Activated naive CD4-positive, alpha-beta T cell treated with anti-CD3 and anti-CD28 coated beads, Interleukin-2, amount 10 ng/mL, durations not matched to agents 7 days and 5 days (primary cell): ENCODE results near the gene TFB1M.

Source experiments
- CTCF ChIA-PET: fragments of 350-600 bp; sonication (Branson Sonifier 250); formaldehyde crosslinking; loops from one replicate; lab custom pipeline; 2021; ENCODE audit warnings: antibody characterized with exemption; lab: Charles Lee
- DNase-seq: peaks from one replicate; pipeline ENCODE4 v3.0.0-alpha.2; 2020
- H3K27ac Mint-ChIP-seq: one replicate; pipeline ENCODE4 v1.8.0; 2021; ENCODE audit warnings: mild to moderate bottlenecking, moderate library complexity, mixed read lengths
- H3K27me3 Mint-ChIP-seq: one replicate; pipeline ENCODE4 v1.8.0; 2021; ENCODE audit warnings: mild to moderate bottlenecking, mixed read lengths
- H3K36me3 Mint-ChIP-seq: one replicate; pipeline ENCODE4 v1.8.0; 2021; ENCODE audit warnings: mixed read lengths
- H3K4me1 Mint-ChIP-seq: one replicate; pipeline ENCODE4 v1.8.0; 2021; ENCODE audit warnings: mixed read lengths
- H3K4me3 Mint-ChIP-seq: one replicate; pipeline ENCODE4 v1.8.0; 2021; ENCODE audit warnings: mild to moderate bottlenecking, moderate library complexity, mixed read lengths
- H3K9me3 Mint-ChIP-seq: one replicate; pipeline ENCODE4 v1.8.0; 2021; ENCODE audit warnings: mixed read lengths

TFB1M gene

DNA sequence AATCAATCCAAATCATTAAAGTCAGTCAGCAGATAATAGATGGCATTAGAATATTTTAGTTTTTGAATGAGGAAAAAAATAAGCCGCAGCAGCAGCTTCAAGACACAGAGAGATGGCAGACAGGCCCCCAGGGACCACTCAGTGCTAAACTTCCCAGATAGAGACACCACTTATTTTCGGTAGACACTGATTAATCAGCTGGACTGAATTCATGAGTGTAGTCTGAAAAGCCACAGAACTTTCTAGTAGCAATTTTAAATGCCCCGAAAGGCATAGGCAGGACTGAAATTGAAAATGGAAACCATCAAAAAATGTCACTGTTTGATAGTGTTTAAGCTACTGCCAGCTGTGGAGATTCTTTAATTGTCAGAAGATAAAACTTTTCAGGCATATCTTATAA lies 53.6 kb downstream of the TFB1M start:
- H3K36me3 Mint-ChIP-seq: peaks cover 26% of the 10 kb centered on the region
- H3K9me3 Mint-ChIP-seq: no peaks in the 10 kb centered on the region
- no peak overlapping the region for H3K27ac Mint-ChIP-seq
- no peak for DNase-seq
- no peaks in the 10 kb centered on the region for H3K4me1 Mint-ChIP-seq
- H3K27me3 Mint-ChIP-seq: no peaks in the 10 kb centered on the region
- no peak overlapping the region for H3K4me3 Mint-ChIP-seq
- CTCF ChIA-PET: no interaction called here

DNA sequence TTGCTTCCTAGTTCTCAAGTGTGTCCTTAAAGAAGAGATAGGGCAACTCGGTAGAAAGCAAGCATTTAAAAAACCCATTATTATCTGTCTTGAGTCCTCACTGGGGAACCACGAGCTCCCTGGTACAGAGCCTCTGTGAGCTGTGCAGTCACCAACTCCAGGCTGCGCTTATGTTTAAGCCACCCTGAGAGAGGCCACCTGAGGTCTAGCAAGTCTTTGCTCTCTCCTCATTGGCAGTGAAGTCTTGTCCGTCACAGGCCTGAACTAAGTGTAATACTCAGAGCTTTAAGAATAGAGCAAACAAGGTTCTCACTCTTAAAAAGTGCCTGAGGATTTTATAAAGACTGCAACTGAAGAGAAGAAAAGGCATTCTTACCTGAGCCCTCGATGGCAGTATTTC lies 54.4 kb downstream of the TFB1M start:
- Mint-ChIP-seq H3K27me3 (no peaks in the 10 kb centered on the region), H3K9me3 (no peaks in the 10 kb centered on the region), H3K36me3 (peaks cover 30% of the 10 kb centered on the region)

DNA sequence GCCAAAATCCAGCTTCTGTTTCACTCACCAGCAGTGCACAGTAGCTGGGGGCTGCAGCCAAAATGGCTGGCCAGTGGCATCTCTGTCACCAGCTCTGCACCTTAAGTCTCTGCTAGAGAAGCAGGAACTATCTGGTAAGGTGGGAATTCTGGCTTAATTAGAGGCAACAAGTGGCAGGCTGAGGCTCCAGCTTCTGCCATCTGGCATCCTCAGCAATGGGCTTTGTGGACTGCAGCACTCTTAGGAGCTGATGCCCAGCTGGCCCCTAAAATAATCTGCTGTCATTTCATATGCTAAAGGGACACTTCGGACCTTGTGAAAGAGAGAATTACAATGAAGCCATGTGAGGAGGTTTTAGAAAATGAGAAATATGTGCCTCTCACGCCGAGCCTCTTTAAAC lies 55.1 kb downstream of the TFB1M start:
- CTCF ChIA-PET: interaction anchor here (1.1 kb wide), 1 partner anchor 9 kb away, joined by 4 read pairs; no protein-coding TSS in a partner anchor
- no peaks in the 10 kb centered on the region for H3K9me3 Mint-ChIP-seq
- peaks cover 31% of the 10 kb centered on the region for H3K36me3 Mint-ChIP-seq
- no peak for DNase-seq
- H3K4me1 Mint-ChIP-seq: no peaks in the 10 kb centered on the region
- no peak overlapping the region for H3K27ac Mint-ChIP-seq
- H3K4me3 Mint-ChIP-seq: no peak overlapping the region
- H3K27me3 Mint-ChIP-seq: no peaks in the 10 kb centered on the region

More for the DNA sequence above, 54.4 kb downstream of the TFB1M start:
- H3K4me1 Mint-ChIP-seq: no peaks in the 10 kb centered on the region
- no peak overlapping the region for H3K4me3 Mint-ChIP-seq
- CTCF ChIA-PET: no interaction called here
- H3K27ac Mint-ChIP-seq: no peak overlapping the region
- DNase-seq: no peak

DNA sequence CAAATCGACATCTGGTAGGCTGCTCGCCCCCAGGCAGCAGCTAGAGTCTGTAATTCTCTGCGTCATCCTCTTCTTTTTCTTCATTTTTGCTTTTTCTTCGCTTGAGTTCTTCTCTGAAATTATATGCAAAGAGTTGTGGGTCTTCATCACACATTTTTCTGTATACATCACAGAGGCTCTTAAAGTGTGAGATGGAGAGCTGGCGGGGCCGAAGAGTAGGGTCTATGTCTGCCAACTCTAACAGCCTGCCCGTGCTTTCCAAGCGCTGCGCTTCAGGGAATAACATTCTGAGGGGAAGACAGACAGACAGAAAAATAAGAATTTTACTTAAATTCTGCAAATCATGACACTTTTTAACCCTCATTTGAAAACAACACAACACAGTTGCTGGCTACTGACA lies 56.5 kb downstream of the TFB1M start:
- Mint-ChIP-seq H3K27me3 (no peaks in the 10 kb centered on the region), H3K4me3 (no peak overlapping the region), H3K4me1 (no peaks in the 10 kb centered on the region), H3K9me3 (no peaks in the 10 kb centered on the region), H3K27ac (no peak overlapping the region), H3K36me3 (peaks cover 33% of the 10 kb centered on the region)
- no peak for DNase-seq
- CTCF ChIA-PET: interaction anchor here (1.2 kb wide), 1 partner anchor 336 kb away, joined by 3 read pairs; no protein-coding TSS in a partner anchor

DNA sequence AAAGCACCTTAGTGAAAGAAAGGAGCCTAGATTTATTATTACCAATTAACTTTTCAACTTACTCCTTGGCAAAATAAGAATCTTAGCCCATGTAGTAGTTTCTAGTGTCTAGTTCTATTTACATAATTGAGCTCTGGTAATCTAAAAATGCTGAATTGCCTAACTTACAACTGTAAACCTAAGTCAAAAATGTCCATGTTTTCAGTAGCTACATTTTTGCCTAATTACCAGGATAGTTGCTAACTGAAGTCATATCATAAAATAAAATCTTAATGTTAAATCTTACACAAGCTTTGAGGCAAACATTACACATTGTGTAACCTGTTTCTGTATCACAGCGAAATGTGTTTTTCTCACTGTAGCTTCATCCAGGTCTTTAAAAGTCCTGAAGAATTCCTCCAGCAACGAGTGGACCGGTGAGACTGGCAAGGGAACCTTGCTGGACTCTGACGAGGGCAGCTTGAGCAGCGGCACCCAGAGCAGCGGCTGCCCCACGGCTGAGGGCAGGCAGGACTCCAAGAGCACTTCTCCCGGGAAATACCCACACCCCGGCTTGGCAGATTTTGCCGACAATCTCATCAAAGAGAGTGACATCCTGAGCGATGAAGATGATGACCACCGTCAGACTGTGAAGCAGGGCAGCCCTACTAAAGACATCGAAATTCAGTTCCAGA lies 58.0 kb downstream of the TFB1M start:
- Mint-ChIP-seq H3K4me1 (no peaks in the 10 kb centered on the region), H3K9me3 (no peaks in the 10 kb centered on the region), H3K4me3 (no peak overlapping the region), H3K27me3 (no peaks in the 10 kb centered on the region), H3K27ac (no peak overlapping the region), H3K36me3 (peaks cover 33% of the 10 kb centered on the region)
- DNase-seq: no peak
- CTCF ChIA-PET: no interaction called here

DNA sequence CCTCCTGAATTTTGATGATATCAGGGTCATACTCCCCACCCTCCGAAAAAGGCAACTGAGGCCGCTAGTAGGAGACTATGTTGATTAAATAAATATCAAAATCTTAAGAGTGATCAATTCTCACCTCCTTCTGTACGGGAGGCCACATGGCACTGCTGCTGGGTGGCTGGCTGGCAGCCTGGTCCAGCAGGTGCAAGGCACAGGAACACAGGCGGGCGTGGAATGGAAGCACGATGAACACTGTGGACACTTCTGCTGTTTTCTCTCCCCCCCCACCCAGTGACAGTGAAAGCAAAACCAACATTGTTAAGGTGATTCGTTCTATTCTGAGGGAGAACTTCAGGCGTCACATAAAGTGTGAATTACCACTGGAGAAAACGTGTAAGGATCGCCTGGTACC lies 60.1 kb downstream of the TFB1M start:
- H3K4me1 Mint-ChIP-seq: no peaks in the 10 kb centered on the region
- CTCF ChIA-PET: no interaction called here
- H3K27ac Mint-ChIP-seq: no peak overlapping the region

DNA sequence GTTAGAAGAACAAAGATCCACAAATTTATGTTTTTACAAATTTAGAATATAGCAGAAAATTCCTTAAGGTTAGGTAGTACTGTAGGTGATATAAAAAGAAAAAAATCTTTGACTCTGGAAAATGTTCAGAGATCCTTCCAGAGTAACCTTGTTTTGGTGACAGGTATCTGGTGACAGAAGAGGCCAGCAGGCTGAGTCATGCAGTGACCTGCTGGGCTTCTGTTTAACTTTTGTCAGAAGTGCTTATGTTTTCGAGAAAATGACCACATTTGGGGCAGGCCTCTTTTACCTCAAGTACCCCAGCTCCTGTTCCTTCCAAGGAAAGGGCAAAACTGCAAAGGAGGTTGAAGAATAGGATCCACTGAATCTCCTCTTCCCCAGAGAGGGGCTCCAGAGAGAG lies 60.9 kb downstream of the TFB1M start:
- Mint-ChIP-seq H3K36me3 (peaks cover 28% of the 10 kb centered on the region), H3K27me3 (no peaks in the 10 kb centered on the region), H3K27ac (no peak overlapping the region), H3K9me3 (no peaks in the 10 kb centered on the region), H3K4me3 (no peak overlapping the region), H3K4me1 (no peaks in the 10 kb centered on the region)
- CTCF ChIA-PET: no interaction called here
- DNase-seq: no peak

More for the DNA sequence above, 60.1 kb downstream of the TFB1M start:
- Mint-ChIP-seq H3K9me3 (no peaks in the 10 kb centered on the region), H3K4me3 (no peak overlapping the region), H3K36me3 (peaks cover 27% of the 10 kb centered on the region), H3K27me3 (no peaks in the 10 kb centered on the region)
- no peak for DNase-seq

DNA sequence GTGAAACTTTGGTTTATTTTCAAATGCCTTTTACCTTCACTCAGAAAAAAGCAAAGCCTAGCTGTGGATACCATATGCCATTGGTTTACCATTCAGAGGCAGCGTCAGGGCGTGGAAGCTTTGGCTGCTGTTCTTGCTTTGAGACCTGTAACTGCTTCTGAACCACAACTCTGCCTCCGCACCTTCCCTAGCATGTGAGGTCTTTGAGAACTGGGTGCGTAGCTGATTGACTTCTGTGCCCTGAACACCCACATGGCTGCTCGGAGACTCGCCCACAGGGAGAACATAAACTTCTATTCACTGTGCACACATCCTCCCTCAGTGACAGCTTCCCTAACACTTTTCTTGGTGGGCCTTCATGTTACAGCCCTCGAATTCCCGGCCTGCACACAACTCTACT lies 61.7 kb downstream of the TFB1M start:
- DNase-seq: no peak
- no peaks in the 10 kb centered on the region for H3K4me1 Mint-ChIP-seq
- H3K27me3 Mint-ChIP-seq: no peaks in the 10 kb centered on the region
- no peak overlapping the region for H3K27ac Mint-ChIP-seq
- no peaks in the 10 kb centered on the region for H3K9me3 Mint-ChIP-seq
- CTCF ChIA-PET: interaction anchor here (0.7 to 1.2 kb wide), 2 partner anchors 9 to 16 kb away, joined by 3 read pairs; no protein-coding TSS in a partner anchor
- H3K4me3 Mint-ChIP-seq: no peak overlapping the region
- H3K36me3 Mint-ChIP-seq: peaks cover 26% of the 10 kb centered on the region

DNA sequence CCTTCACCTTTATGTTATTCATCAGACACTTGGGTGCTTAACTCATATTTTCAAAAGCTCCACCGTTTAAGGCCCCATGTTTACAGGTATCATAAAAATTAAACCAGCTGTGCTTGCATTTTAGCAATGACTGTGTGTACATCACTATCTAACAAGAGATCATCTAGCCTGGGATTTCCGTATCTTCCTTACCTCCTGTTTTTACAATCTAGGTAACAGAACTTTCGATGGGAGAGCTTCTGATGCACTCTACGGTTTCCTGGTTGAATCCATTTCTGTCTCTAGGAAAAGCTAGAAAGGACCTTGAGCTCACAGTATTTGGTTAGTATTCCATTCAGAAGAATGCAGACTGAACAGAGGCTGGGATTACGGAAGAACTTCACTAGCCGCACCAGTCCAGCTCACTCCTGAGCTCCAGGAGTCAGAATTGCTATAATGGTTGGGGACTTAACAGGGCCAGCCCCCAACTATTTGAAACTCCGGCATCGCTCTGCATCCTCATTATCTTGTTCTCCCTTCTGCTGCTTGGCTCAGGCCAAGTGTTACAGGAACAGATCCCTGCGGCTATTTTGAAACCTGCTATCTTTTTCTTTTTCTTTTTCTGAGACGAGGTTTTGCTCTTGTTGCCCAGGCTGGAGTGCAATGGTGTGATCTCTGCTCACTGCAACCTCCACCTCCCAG lies 63.4 kb downstream of the TFB1M start:
- no peak for DNase-seq
- Mint-ChIP-seq H3K27ac (no peak overlapping the region), H3K4me3 (no peak overlapping the region), H3K4me1 (no peaks in the 10 kb centered on the region), H3K27me3 (no peaks in the 10 kb centered on the region), H3K9me3 (no peaks in the 10 kb centered on the region), H3K36me3 (peaks cover 19% of the 10 kb centered on the region)
- CTCF ChIA-PET: interaction anchor here (0.8 to 2.5 kb wide), 6 partner anchors 16 to 575 kb away, joined by 3 to 11 read pairs (median 4); no protein-coding TSS in a partner anchor

DNA sequence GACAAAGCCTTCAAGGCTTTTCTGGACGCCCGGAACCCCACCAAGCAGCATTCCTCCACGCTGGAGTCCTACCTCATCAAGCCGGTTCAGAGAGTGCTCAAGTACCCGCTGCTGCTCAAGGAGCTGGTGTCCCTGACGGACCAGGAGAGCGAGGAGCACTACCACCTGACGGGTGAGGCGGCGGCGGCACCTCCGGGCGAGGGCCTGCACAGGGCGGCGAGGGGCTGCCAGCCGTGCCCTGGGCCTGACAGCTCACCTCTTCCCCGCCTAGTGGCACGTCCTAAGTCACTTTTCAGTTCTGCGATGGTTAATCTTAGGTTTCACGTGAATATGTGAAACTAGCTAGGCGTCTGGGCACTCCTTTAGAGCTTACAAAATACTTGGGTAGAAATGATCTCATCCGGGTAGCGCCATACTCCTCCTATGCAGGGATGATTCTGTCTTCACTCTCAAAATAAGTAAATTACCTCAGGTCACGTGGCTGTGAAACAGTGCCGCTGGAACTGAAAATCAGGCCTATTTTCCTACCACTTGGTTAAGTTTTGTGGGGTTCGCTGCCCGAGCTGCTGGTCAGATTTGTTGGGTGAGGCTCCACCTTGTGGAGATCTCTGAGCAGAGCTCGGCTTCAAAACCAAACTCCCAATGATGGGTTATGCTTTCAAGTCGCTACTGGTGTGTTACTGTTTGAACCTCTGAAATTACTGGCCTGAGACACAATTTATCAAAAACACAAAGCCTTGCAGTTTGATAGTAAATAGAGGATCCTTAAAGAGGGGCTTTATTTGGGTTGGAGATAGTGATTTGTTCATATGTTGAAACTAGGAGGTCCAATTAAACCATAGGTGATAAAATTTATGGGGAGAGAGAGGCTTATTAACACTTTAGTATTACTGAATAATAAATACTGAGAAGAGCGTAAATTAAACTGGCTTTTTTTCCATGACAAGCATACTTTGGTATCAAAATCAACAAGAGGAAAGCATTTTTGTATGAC lies 66.0 kb downstream of the TFB1M start:
- no peak for DNase-seq
- no peak overlapping the region for H3K4me3 Mint-ChIP-seq
- CTCF ChIA-PET: interaction anchor here (0.7 to 3.0 kb wide), 20 partner anchors 9 to 573 kb away, joined by 3 to 54 read pairs (median 3); no protein-coding TSS in a partner anchor
- H3K9me3 Mint-ChIP-seq: no peaks in the 10 kb centered on the region
- no peaks in the 10 kb centered on the region for H3K4me1 Mint-ChIP-seq
- H3K36me3 Mint-ChIP-seq: peaks cover 4% of the 10 kb centered on the region
- H3K27ac Mint-ChIP-seq: no peak overlapping the region
- no peaks in the 10 kb centered on the region for H3K27me3 Mint-ChIP-seq

DNA sequence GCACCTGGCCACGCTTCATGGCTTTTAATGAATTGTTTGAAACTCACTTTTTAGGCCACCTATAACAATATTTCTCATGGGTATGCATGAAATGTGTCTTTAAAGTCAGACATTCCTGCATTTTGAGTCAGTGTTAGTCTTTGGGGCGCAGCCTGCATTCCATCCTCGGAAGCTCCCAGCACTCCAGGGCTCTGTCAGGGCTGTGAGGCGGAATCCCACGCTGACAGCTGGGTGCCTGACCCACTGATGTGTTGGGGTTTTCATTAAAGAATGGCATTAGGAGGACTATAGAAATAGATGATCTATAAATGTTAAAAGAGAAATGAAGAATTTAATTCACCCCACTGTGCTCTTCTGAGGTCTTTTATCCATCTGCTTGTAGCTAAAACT lies 66.7 kb downstream of the TFB1M start:
- Mint-ChIP-seq H3K4me1 (no peaks in the 10 kb centered on the region), H3K27ac (no peak overlapping the region), H3K9me3 (no peaks in the 10 kb centered on the region), H3K4me3 (no peak overlapping the region), H3K27me3 (no peaks in the 10 kb centered on the region), H3K36me3 (peaks cover 2% of the 10 kb centered on the region)
- no peak for DNase-seq
- CTCF ChIA-PET: interaction anchor here (1.0 to 3.0 kb wide), 16 partner anchors 9 to 572 kb away, joined by 3 to 54 read pairs (median 3); no protein-coding TSS in a partner anchor

DNA sequence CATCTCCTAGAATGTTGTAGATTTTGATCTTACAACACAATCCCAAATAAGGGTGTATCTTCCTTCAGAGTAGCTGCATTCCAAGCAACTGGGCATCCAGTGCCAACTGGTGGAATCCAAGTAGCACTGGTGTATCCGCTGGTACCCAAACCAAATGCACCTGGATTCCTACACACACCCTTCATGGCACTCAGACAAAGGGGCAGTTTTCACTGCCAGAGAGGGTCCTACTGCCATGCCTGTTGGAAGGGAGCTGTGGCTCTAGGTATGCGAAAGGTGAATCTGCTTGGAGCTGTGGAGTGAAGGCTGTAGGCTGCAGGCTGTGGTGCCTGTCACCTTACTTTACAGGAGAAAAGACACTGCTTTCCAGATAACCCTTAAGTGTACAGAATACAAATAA lies 67.5 kb downstream of the TFB1M start:
- no peaks in the 10 kb centered on the region for H3K4me1 Mint-ChIP-seq
- CTCF ChIA-PET: interaction anchor here (1.0 to 3.0 kb wide), 6 partner anchors 8 to 317 kb away, joined by 3 to 54 read pairs (median 4); no protein-coding TSS in a partner anchor
- no peak overlapping the region for H3K27ac Mint-ChIP-seq
- H3K4me3 Mint-ChIP-seq: no peak overlapping the region
- peaks cover 2% of the 10 kb centered on the region for H3K36me3 Mint-ChIP-seq
- DNase-seq: no peak
- H3K9me3 Mint-ChIP-seq: no peaks in the 10 kb centered on the region
- H3K27me3 Mint-ChIP-seq: no peaks in the 10 kb centered on the region

DNA sequence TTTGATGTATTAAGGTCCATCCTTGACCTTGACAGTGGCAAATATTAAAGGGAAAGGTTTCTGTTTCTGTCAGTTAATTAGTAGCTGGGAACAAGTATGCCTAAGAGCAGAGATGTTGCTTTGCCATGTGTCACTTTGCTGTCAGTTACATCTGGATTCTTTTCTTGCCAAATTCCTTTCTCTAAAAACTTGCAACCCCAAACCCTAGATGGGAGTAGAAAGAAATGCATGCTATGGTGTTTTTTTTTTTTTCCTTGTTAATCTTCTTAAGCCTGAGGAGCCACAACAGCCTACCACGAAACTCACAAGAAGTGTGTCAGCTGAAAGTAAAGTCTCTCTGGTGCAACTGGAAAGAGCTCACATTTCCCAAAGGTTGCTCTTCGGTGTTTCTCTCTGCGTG lies 68.5 kb downstream of the TFB1M start:
- H3K4me3 Mint-ChIP-seq: no peak overlapping the region
- H3K27me3 Mint-ChIP-seq: no peaks in the 10 kb centered on the region
- no peak overlapping the region for H3K27ac Mint-ChIP-seq
- H3K9me3 Mint-ChIP-seq: no peaks in the 10 kb centered on the region
- no peak for DNase-seq
- CTCF ChIA-PET: interaction anchor here (3.0 kb wide), 1 partner anchor 67 kb away, joined by 54 read pairs; no protein-coding TSS in a partner anchor
- H3K36me3 Mint-ChIP-seq: peaks cover 2% of the 10 kb centered on the region
- no peaks in the 10 kb centered on the region for H3K4me1 Mint-ChIP-seq

DNA sequence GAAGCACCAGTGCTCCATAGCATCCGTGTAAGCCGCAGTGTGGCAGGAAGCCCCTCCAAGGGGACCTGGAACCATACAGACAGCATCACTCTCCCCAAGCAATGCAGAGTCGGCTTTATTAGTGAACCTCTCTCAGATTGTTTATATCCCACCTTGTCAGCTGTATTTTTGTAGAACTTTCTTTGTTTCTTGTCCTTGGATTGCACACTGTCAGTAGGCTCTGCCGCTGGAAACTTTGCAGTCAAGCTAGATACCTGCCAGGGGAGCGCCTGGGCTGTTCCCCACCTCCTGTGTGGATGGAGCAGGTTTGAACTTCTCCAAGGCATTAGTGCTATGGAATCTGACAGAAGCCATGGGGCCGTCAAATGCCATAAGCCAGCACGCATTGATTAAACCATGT lies 69.1 kb downstream of the TFB1M start:
- no peaks in the 10 kb centered on the region for H3K4me1 Mint-ChIP-seq
- no peaks in the 10 kb centered on the region for H3K9me3 Mint-ChIP-seq
- no peaks in the 10 kb centered on the region for H3K27me3 Mint-ChIP-seq
- peaks cover 2% of the 10 kb centered on the region for H3K36me3 Mint-ChIP-seq
- no peak overlapping the region for H3K4me3 Mint-ChIP-seq
- DNase-seq: no peak
- no peak overlapping the region for H3K27ac Mint-ChIP-seq
- CTCF ChIA-PET: no interaction called here
